Natural killer cell treated with Interleukin-12 subunit alpha and Interleukin-12 subunit beta and Interleukin-15 and Interleukin-18, amount 100 ng/mL, for 72 hours (primary cell): ENCODE data around the gene MTIF3. TPM values are rescaled to one million over a fixed set of nuclear protein-coding genes. Genes with fewer than 3 reads are reported as not detected.
A peak's percentile ranks its signal among the peaks of the same experiment; 100 is the strongest.

ENCODE experiments used
- ATAC-seq, 2 donors: fragments of 150-1000 bp; cut with Tn5 transposase in 1 of 2; sonication (Bioruptor Pico), chemical (Tn5 transposase) in 1 of 2; 2 replicates each; pipeline ENCODE4 v1.10.0; 2021
- DNase-seq: peaks from one replicate; pipeline ENCODE4 v3.0.0; 2022; ENCODE audit warnings: low spot score
- H3K27ac Mint-ChIP-seq, 2 donors: 1 replicate in 1 of 2; 2 replicates in 1 of 2; pipeline ENCODE4 v1.8.0; 2022; ENCODE audit warnings: mixed read lengths in 2 of 2, mild to moderate bottlenecking in 1 of 2, moderate library complexity in 1 of 2
- H3K27me3 Mint-ChIP-seq, 2 donors: 1 replicate in 1 of 2; 2 replicates in 1 of 2; pipeline ENCODE4 v1.8.0; 2022; ENCODE audit warnings: mixed read lengths in 2 of 2
- H3K36me3 Mint-ChIP-seq: one replicate; pipeline ENCODE4 v1.8.0; 2022; ENCODE audit warnings: mixed read lengths
- H3K4me1 Mint-ChIP-seq, 2 donors: 1 replicate in 1 of 2; 2 replicates in 1 of 2; pipeline ENCODE4 v1.8.0; 2022; ENCODE audit warnings: low read depth in 2 of 2, mixed read lengths in 2 of 2, mild to moderate bottlenecking in 1 of 2
- H3K4me3 Mint-ChIP-seq: one replicate; pipeline ENCODE4 v1.8.0; 2022; ENCODE audit warnings: mixed read lengths
- H3K9me3 Mint-ChIP-seq: 2 replicates; pipeline ENCODE4 v1.8.0; 2022; ENCODE audit warnings: mixed read lengths
- total RNA-seq, 2 donors: library from RNA; stranded (reverse); gene quantifications; one replicate each; pipeline ENCODE4 v1.2.3, GENCODE V29; 2022

MTIF3 gene
- total RNA-seq, 2 donors from 2014 or later: 31.4 to 41.8 TPM

DNA sequence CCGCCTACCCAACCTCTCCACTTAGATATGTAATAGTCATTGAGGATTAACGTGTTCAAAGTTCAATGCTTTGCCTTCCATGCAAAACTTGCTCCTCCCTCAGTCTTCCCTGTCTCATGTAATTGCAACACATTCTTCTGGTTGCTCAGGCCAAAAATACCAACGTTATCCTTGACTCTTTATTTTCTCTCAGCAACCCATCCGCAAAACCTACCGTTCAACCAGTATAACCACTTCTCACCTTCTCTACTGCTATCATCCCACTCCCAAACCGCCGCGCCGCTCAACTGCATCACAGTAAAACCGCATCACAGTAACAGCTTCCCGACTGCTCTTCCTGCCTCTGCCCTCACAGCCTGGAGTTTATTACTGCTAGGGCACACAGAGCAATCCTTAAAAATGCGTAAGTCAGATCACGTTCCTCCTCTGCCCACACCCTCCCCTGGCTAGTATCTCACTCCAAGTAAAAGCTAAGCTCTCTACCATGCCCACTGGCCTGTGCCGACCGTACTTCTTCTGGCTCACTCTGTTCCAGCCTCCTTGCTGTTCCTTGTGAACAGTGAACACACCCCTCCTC is 8.2 kb downstream of the MTIF3 start:
- Mint-ChIP-seq H3K27ac (peak overlapping the region; percentile 48 to 49), H3K9me3 (no peaks in the 10 kb centered on the region), H3K4me3 (peak overlapping the region; percentile 77), H3K27me3 (no peaks in the 10 kb centered on the region), H3K4me1 (peaks cover 44 to 48% of the 10 kb centered on the region in 2 donors), H3K36me3 (peaks cover 25% of the 10 kb centered on the region)
- ATAC-seq (peak; percentile 54 to 61), DNase-seq (no peak)

DNA sequence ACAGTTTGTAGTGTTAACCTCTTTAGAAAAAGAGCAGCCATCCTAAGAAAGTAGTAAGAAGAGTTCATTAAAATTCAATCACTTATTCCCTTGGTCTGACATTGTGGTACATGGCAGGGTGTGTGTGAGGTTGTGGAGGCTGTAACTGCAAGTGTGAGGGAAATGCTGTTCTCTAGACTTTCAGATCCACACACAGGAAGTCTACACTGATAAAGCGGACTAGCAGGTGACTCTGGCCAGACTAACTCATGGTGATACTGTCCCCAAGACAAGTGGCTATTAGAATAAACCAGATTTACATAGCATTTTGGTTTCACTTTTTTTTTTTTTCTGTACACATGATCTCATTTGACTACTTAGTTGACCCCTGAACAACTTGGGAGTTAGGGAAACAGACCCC is 10.0 kb downstream of the MTIF3 start:
- peak in 1 of 2 donors; percentile 53 for ATAC-seq
- peak overlapping the region; percentile 40 to 73 for H3K27ac Mint-ChIP-seq
- H3K4me1 Mint-ChIP-seq: peaks cover 42 to 43% of the 10 kb centered on the region in 2 donors
- no peaks in the 10 kb centered on the region for H3K27me3 Mint-ChIP-seq
- H3K36me3 Mint-ChIP-seq: peaks cover 36% of the 10 kb centered on the region
- no peak for DNase-seq
- H3K4me3 Mint-ChIP-seq: peak overlapping the region; percentile 38
- no peaks in the 10 kb centered on the region for H3K9me3 Mint-ChIP-seq

DNA sequence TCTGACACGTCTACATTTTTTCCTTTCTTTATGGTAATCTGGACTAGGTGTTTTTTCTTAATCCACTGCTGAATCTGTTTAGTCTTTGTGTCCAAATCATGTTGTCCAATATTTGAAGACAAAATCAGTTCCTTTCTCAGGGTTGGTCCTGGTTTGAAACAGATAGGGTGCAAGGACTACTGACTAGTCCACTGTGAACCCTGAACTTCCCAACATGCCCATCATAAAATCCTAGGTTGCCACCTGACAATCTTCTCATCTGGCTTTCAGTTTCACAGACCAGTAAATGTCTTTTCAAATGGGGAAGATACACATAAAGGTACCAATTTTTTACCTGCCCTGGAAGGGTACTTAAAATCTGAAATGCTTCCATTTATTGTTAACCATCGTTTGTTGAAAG is 13.2 kb downstream of the MTIF3 start:
- peak overlapping the region in 1 of 2 donors; percentile 33 for H3K27ac Mint-ChIP-seq
- H3K9me3 Mint-ChIP-seq: no peaks in the 10 kb centered on the region
- H3K36me3 Mint-ChIP-seq: peaks cover 42% of the 10 kb centered on the region
- H3K27me3 Mint-ChIP-seq: no peaks in the 10 kb centered on the region
- peaks cover 36 to 43% of the 10 kb centered on the region in 2 donors for H3K4me1 Mint-ChIP-seq
- DNase-seq (no peak), ATAC-seq (no peak)
- H3K4me3 Mint-ChIP-seq: no peak overlapping the region

DNA sequence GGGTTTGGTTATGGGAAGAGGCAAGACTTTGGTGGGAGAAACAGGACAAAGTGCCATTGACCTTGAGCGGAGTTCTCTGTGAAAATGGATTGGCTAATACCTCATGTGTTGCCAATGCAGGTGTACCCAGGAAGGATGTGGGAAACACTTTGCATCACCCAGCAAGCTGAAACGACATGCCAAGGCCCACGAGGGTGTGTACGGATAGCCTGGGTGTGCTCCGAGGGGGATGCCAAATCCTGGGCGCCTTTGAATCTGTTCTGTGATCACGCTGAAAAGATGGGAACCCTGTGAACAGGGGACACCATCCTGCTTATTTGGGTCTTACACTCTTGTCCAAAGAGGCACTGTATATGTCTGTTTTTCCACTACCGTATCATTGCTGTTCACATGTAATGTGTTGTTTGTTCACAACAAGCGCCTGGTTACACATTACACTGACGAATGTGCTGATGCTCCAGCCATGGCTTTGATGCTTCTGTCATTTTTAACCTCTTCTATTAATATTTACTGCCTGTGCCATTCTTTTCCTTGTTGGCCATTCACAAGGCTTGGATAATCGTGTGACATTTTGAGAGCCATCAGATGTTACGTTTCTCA is 17.7 kb downstream of the MTIF3 start:
- H3K27me3 Mint-ChIP-seq: no peaks in the 10 kb centered on the region
- no peak overlapping the region for H3K4me3 Mint-ChIP-seq
- no peaks in the 10 kb centered on the region for H3K9me3 Mint-ChIP-seq
- peaks cover 42% of the 10 kb centered on the region for H3K36me3 Mint-ChIP-seq
- ATAC-seq: no peak
- no peak for DNase-seq
- peak overlapping the region in 1 of 2 donors; percentile 61 for H3K27ac Mint-ChIP-seq
- H3K4me1 Mint-ChIP-seq: peaks cover 26 to 35% of the 10 kb centered on the region in 2 donors

DNA sequence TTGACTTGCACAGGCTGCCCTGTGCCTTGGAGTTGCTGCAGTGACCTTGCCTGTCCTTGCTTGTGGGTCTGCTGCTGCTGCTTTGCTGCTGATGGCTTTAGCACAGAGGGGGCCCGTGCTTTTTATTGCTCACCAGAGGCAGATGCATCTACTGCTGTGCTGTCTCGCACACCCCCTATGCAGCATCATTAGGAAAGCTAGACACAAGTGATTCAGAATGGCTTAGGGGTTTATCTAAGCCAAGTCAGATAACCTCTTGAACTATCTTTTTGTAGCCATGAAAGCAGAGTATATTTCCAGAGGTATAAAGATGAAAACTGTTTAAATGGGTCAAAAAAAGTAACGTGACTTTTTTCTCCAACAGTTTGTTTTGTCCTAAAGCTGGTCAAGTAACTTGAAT is 18.2 kb downstream of the MTIF3 start:
- Mint-ChIP-seq H3K27ac (peak overlapping the region in 1 of 2 donors; percentile 61), H3K4me1 (peaks cover 26 to 36% of the 10 kb centered on the region in 2 donors), H3K4me3 (no peak overlapping the region), H3K36me3 (peaks cover 38% of the 10 kb centered on the region), H3K27me3 (no peaks in the 10 kb centered on the region), H3K9me3 (no peaks in the 10 kb centered on the region)
- ATAC-seq (no peak), DNase-seq (no peak)

DNA sequence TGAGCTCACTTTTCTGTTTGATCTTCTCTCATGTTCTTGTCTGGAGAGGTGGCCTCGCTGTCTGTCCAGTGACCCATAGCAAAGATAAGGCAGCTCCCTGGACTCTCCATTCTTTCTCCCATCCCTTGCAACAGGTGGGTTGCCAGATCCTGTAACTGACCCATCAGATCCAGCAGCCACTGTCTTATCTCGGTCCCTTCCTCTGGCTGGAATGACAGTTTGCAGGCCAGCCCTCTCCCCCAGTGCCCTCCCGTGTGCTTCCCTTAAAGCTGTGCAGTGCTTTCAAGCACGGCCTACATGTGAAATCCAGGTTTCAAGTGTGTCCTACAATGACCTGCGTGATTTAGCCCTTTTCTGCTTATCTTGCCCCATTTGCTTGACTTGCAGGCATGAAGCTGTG is 22.2 kb downstream of the MTIF3 start:
- H3K36me3 Mint-ChIP-seq: peaks cover 36% of the 10 kb centered on the region

DNA sequence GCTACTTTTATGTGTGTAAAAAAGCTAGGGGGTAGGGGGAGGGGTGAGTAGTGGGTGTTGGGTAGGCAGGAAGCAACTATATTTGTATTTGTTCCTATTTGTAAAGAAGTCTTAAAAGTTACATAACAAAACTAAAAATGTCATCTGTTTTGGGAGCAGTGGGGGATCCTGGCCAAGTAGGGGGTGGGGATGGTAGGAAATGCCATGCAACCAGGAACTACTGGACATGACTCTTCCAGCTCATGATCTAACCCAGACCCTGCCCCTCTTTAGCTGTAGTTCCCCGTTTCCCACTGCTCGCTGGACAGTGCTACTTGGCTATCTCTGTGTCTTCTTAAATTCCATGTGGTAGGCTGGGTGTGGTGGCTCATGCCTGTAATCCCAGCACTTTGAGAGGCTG is 22.7 kb downstream of the MTIF3 start:
- Mint-ChIP-seq H3K27ac (peak overlapping the region; percentile 88 to 94), H3K4me1 (peaks cover 53 to 55% of the 10 kb centered on the region in 2 donors), H3K4me3 (peak overlapping the region; percentile 94), H3K36me3 (peaks cover 32% of the 10 kb centered on the region), H3K27me3 (no peaks in the 10 kb centered on the region), H3K9me3 (no peaks in the 10 kb centered on the region)
- no peak for ATAC-seq
- no peak for DNase-seq

More for the DNA sequence above, 22.2 kb downstream of the MTIF3 start:
- DNase-seq: no peak
- no peaks in the 10 kb centered on the region for H3K9me3 Mint-ChIP-seq
- H3K27me3 Mint-ChIP-seq: no peaks in the 10 kb centered on the region
- ATAC-seq: no peak
- H3K27ac Mint-ChIP-seq: peak overlapping the region; percentile 88 to 94
- H3K4me3 Mint-ChIP-seq: peak overlapping the region; percentile 94
- peaks cover 53 to 55% of the 10 kb centered on the region in 2 donors for H3K4me1 Mint-ChIP-seq

DNA sequence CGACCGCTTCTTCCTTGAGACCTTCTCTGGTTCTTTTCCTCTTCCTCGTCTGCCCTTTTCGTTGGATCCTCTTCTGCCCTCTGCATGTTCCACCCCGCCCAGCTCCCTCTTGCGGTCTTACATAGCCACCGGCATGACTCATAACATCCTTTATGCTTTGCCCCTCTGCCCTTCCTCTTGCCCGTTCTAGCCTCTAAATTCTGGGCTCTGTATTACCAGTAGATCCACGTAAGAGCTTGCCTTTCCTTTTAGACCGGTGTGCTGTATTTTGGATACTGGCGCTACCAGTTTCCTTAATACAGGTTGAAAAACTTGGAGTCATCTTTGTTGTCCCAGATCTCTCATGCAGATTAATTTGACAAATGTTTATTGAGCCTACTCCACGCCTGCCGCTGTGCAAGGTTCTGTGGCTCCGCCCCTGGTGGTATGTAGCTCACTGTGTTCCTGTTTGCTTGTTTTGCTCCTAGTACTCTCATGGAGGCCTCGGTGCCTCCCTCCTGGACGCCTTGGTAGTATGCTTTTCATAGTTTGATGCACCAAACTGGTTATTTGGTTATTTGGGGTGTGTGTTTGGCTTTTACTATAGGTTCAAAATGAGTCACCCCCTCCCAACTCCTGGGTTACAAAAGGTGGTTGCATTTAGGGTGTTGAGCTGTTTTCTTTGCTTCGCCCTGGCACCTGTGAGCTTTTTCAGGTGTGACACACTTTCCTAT is 24.3 kb downstream of the MTIF3 start:
- peak; percentile 83 for DNase-seq
- peak overlapping the region; percentile 94 for H3K4me3 Mint-ChIP-seq
- H3K4me1 Mint-ChIP-seq: peaks cover 44 to 47% of the 10 kb centered on the region in 2 donors
- H3K27me3 Mint-ChIP-seq: no peaks in the 10 kb centered on the region
- no peaks in the 10 kb centered on the region for H3K9me3 Mint-ChIP-seq
- peak; percentile 78 to 79 for ATAC-seq
- peak overlapping the region; percentile 88 to 94 for H3K27ac Mint-ChIP-seq
- H3K36me3 Mint-ChIP-seq: peaks cover 26% of the 10 kb centered on the region

DNA sequence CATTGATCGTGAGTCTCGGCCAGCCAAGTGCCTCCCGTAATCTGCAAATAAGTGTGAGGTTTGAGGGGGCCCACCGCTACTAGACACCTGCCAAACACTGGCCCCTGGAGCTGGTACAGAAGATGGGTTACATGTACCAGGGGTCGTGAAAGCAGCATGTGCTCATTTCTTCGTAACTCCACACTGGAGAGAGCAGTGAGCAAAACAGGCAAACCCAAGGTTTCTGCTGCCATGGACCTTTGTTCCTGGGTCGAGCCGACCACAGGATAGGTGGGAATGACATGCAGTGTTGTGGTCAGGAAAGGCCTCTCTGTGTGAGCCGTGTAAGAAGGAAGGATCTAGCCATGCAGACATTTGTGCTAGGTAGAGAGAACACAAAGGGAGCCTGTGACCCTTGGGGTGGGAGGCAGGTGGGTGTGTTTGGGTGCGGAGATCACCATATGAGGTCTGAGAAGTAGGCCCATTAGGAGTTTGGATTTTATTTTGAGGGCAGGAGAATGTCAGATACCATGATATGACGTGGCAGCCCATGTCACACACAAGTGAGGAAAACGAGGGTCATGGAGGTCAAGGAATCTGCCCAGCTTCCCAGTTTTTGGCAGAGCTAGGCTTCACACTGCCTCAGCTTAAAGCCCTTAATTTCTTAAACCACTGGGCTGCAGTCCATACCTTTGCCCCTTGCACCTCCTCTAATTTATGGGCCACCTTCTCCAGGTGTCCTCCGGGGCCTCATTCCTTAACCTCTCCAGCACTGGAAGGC is 25.0 kb downstream of the MTIF3 start:
- no peak for ATAC-seq
- Mint-ChIP-seq H3K4me3 (peak overlapping the region; percentile 94), H3K27ac (peak overlapping the region; percentile 88 to 94), H3K9me3 (no peaks in the 10 kb centered on the region), H3K4me1 (peaks cover 37 to 41% of the 10 kb centered on the region in 2 donors), H3K27me3 (no peaks in the 10 kb centered on the region), H3K36me3 (peaks cover 19% of the 10 kb centered on the region)
- no peak for DNase-seq

DNA sequence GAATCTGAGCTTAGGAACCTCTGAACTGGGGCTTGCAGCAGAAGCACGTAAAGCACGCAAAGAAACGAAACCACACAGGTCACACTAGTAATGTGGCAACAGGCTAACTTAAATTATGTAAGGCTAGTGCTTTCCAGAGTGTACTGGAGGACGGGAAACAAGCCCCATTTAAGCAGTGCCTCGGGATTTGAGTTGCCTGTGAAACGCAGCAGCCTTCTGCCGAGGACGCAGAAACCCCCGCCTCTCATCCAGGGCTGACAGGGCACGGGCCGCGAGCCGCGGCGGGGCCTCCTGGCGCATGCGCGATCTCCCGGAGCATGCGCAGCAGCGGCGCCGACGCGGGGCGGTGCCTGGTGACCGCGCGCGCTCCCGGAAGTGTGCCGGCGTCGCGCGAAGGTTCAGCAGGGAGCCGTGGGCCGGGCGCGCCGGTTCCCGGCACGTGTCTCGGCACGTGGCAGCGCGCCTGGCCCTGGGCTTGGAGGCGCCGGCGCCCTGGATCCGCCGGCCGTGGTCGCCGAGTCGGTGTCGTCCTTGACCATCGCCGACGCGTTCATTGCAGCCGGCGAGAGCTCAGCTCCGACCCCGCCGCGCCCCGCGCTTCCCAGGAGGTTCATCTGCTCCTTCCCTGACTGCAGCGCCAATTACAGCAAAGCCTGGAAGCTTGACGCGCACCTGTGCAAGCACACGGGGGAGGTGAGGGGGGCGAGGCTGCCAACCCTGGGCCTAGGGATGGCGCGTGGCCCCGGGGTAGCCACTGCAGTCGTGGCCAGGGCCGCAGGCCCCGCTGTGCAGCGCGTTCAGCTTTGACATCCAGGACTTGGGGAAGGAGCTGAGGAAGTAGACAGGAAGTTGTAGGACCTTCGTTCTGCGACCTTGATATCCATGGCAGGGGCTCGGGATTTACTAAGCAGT is 25.9 kb downstream of the MTIF3 start, which contains the start of gene GTF3A:
TSS of gene GTF3A (plus strand) at position 374 of the 912 bp plus-strand sequence.
- ATAC-seq (peak; percentile 87 to 91), DNase-seq (peak; percentile 91)
- H3K36me3 Mint-ChIP-seq: peaks cover 18% of the 10 kb centered on the region
- H3K9me3 Mint-ChIP-seq: no peaks in the 10 kb centered on the region
- peak within 1 kb of the TSS; percentile 88 to 94 for H3K27ac Mint-ChIP-seq
- H3K27me3 Mint-ChIP-seq: no peaks in the 10 kb centered on the region
- H3K4me3 Mint-ChIP-seq: peak within 1 kb of the TSS; percentile 94
- H3K4me1 Mint-ChIP-seq: peaks cover 37 to 41% of the 10 kb centered on the region in 2 donors

DNA sequence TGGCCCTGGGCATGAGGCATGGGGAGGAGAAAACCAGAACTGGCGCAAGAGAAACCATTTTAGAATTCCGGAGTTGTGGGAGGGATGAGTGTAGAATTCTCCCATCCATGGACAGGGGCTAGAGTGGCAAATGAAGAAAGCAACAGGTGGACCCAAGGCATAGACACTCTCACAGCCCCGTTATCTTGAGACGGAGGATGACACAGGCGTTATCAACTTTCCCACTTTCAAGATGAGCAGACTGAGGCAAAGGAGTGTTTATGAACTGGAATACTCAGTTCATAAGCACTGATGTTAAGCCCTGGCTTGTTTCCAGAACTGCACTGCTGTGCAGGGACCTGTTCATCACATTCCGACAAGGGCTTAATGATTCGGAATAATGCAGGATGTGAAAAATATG is 27.0 kb downstream of the MTIF3 start:
- ATAC-seq (no peak), DNase-seq (no peak)
- H3K4me1 Mint-ChIP-seq: peaks cover 35 to 39% of the 10 kb centered on the region in 2 donors
- no peaks in the 10 kb centered on the region for H3K27me3 Mint-ChIP-seq
- H3K4me3 Mint-ChIP-seq: peak overlapping the region; percentile 81
- peak overlapping the region; percentile 88 to 92 for H3K27ac Mint-ChIP-seq
- no peaks in the 10 kb centered on the region for H3K9me3 Mint-ChIP-seq
- H3K36me3 Mint-ChIP-seq: peaks cover 16% of the 10 kb centered on the region

DNA sequence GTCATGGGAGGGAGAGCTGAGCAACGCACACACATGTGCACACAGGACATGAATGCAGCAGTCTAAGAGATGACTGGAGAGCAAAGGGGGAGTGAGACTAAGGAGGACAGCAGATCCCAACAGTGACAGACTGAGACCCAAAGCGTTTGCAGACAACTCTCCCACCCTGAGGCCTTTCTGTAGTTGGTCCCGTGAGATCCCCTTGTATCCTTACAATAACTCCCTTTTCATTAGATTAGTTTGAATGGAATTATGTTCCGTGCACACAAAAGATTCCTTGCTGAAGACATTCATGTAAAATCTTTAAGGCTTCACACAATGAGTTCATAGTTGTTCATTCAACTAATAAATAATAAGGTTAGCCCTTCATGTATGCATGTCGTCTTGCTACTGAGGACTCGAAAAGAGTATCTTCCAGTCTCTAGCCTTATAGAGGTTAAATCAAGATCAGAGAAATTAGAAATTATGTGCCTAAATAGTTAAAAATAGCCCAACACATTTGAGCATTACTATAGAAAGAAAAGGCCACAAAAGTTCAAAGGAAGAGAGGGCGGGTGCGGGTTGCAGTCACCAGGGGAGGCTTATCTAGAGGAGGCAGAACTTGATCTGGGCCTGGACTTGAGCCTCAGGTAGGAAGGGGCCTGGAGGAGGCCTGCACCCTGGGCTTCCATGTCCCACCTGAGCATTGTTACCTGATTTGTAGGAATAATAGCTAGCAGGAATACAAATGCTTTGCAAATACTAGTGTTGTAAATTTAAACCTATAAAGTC is 29.1 kb downstream of the MTIF3 start:
- no peaks in the 10 kb centered on the region for H3K9me3 Mint-ChIP-seq
- no peak for DNase-seq
- ATAC-seq: no peak
- H3K36me3 Mint-ChIP-seq: peaks cover 6% of the 10 kb centered on the region
- H3K4me1 Mint-ChIP-seq: peaks cover 17 to 19% of the 10 kb centered on the region in 2 donors
- peak overlapping the region in 1 of 2 donors; percentile 24 for H3K27ac Mint-ChIP-seq
- H3K4me3 Mint-ChIP-seq: no peak overlapping the region
- H3K27me3 Mint-ChIP-seq: peaks cover 0 to 3% of the 10 kb centered on the region in 2 donors
